GM23338 (cell line): ENCODE measurements around the gene GPRC5D. TPM values are rescaled to one million over a fixed set of nuclear protein-coding genes. Genes with fewer than 3 reads are reported as not detected.
A peak's percentile ranks its signal among the peaks of the same experiment; 100 is the strongest.

ENCODE experiments used
- EZH2phosphoT487 ChIP-seq: fragments of 200-600 bp; sonication (generic); IDR thresholded peaks from one replicate; pipeline ENCODE4 v1.8.1; 2018; ENCODE audit warnings: antibody characterized with exemption; ENCODE audit not compliant: unreplicated experiment
- JUNB ChIP-seq: IDR thresholded peaks from one replicate; pipeline ENCODE4 v1.6.1; 2016; ENCODE audit warnings: antibody characterized with exemption; ENCODE audit not compliant: unreplicated experiment
- ZNF462 ChIP-seq: fragments of 250-450 bp; sonication (Bioruptor Pico); IDR thresholded peaks from 2 replicates; pipeline ENCODE4 v1.5.0; 2020; ENCODE audit warnings: mild to moderate bottlenecking, moderate library complexity
- microRNA counts: library from miRNA; unstranded; fragments of <30 nt; microRNA quantifications from one replicate; lab custom pipeline; 2017
- polyA plus RNA-seq: library from polyadenylated mRNA; unstranded; fragments of >200 nt; fragmentation: Nextera tagmentation; extraction: Ambion mirVana; gene quantifications from 2 replicates; pipeline ENCODE4 v1.2.1, GENCODE V29; 2016
- small RNA-seq: library from RNA; depleted of rRNA; stranded (forward); fragments of <200 nt; gene quantifications from one replicate; pipeline ENCODE3, GENCODE V24; 2014; ENCODE audit warnings: low replicate concordance
- total RNA-seq: library from RNA; depleted of rRNA; stranded (reverse); fragments of >200 nt; shearing (Covaris generic); gene quantifications from 2 replicates; pipeline ENCODE4 v1.2.3, GENCODE V29; 2014; rRNA removed
- TF ChIP-seq, protein P1 (sequence below), 2 experiments: fragments of 200-600 bp in 1 of 2; sonication (generic) in 1 of 2; conservative IDR thresholded peaks; 2 replicates each; pipeline versions ENCODE4 v1.5.1 to v1.6.1; 2016 to 2017; ENCODE audit warnings: antibody characterized with exemption in 2 of 2, low read depth in 2 of 2, mild to moderate bottlenecking in 2 of 2, moderate library complexity in 1 of 2

Gene GPRC5D
- total and polyA plus RNA-seq, 2 experiments from 2014 or later, result not detected

GRCh38 chr12:12891080-12891880 lies 60.7 kb downstream of the GPRC5D start, which contains the start of gene GPRC5A (continued):
- TF ChIP-seq ZNF462 (CRISPR knock-in tag), result no peak
- no peak for TF ChIP-seq EZH2phosphoT487
- TF ChIP-seq, protein P1, sequence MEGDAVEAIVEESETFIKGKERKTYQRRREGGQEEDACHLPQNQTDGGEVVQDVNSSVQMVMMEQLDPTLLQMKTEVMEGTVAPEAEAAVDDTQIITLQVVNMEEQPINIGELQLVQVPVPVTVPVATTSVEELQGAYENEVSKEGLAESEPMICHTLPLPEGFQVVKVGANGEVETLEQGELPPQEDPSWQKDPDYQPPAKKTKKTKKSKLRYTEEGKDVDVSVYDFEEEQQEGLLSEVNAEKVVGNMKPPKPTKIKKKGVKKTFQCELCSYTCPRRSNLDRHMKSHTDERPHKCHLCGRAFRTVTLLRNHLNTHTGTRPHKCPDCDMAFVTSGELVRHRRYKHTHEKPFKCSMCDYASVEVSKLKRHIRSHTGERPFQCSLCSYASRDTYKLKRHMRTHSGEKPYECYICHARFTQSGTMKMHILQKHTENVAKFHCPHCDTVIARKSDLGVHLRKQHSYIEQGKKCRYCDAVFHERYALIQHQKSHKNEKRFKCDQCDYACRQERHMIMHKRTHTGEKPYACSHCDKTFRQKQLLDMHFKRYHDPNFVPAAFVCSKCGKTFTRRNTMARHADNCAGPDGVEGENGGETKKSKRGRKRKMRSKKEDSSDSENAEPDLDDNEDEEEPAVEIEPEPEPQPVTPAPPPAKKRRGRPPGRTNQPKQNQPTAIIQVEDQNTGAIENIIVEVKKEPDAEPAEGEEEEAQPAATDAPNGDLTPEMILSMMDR (conservative IDR thresholded peaks at IDR 0.05; ENCODE audit: low read depth in 2 of 2), result 0 out of 4 replicates have a peak, but pooled peaks of 1 of the 2 experiments have one; percentile 24
- TF ChIP-seq JUNB, result no peak

MicroRNAs encoded within 50 kb of the gene (microRNA counts, 767-probe panel; counts per million panel counts)
- microRNA hsa-miR-614 (lab: Ali Mortazavi, UCI), result not detected

Small RNA genes lying within 50 kb of the gene (small RNA-seq; reads per million reads assigned to genes)
- 3.3 reads per million, percentile 89 among the genes with 10 or more reads in this experiment for gene RF00604

Other genes starting within 250 kb of the GPRC5D start
- 27.9 and 30.6 TPM in 2 replicates for gene CDKN1B, start 234.8 kb downstream of the GPRC5D start, total RNA-seq
- 9.3 and 9.5 TPM in 2 replicates for gene CDKN1B, start 234.8 kb downstream of the GPRC5D start, polyA plus RNA-seq
- gene APOLD1, start 166.5 kb downstream of the GPRC5D start, total RNA-seq, result 0.43 and 0.94 TPM in 2 replicates
- 1.8 TPM in 2 replicates for gene APOLD1, start 166.5 kb downstream of the GPRC5D start, polyA plus RNA-seq
- gene DDX47, start 138.8 kb downstream of the GPRC5D start, total RNA-seq, result 90.8 and 98.0 TPM in 2 replicates
- 41.6 and 54.0 TPM in 2 replicates for gene DDX47, start 138.8 kb downstream of the GPRC5D start, polyA plus RNA-seq
- gene GPRC5A, start 60.6 kb downstream of the GPRC5D start, total RNA-seq, result 0.38 and 1.0 TPM in 2 replicates
- 0.16 and 0.21 TPM in 2 replicates for gene GPRC5A, start 60.6 kb downstream of the GPRC5D start, polyA plus RNA-seq
- 25.2 and 33.9 TPM in 2 replicates for gene HEBP1, start 48.1 kb upstream of the GPRC5D start, total RNA-seq
- 45.1 and 46.8 TPM in 2 replicates for gene HEBP1, start 48.1 kb upstream of the GPRC5D start, polyA plus RNA-seq
- 20.1 and 21.1 TPM in 2 replicates for gene FAM234B, start 92.2 kb upstream of the GPRC5D start, total RNA-seq
- gene FAM234B, start 92.2 kb upstream of the GPRC5D start, polyA plus RNA-seq, result 9.5 TPM in 2 replicates
- 0.17 and 1.0 TPM in 2 replicates for gene GSG1, start 151.5 kb upstream of the GPRC5D start, total RNA-seq
- 0.63 and 1.5 TPM in 2 replicates for gene GSG1, start 151.5 kb upstream of the GPRC5D start, polyA plus RNA-seq
- gene EMP1, start 244.6 kb upstream of the GPRC5D start, total RNA-seq, result 0.07 TPM in 1 of 2 replicates, not detected in the other
- 0.39 and 1.1 TPM in 2 replicates for gene EMP1, start 244.6 kb upstream of the GPRC5D start, polyA plus RNA-seq